Activated CD4-positive, alpha-beta T cell treated with anti-CD3 and anti-CD28 coated beads for 4 hours (primary cell): ENCODE measurements around the gene TRIM43B.
"Not testable (repeated sequence)": the region's sequence is repeated elsewhere in the genome, so short reads cannot be mapped to it uniquely, and the experiment has no call there.

Experiments
- DNase-seq, 2 donors: peaks; one replicate each; pipeline ENCODE4 v3.0.0-alpha.2; 2020

Gene TRIM43B

DNA sequence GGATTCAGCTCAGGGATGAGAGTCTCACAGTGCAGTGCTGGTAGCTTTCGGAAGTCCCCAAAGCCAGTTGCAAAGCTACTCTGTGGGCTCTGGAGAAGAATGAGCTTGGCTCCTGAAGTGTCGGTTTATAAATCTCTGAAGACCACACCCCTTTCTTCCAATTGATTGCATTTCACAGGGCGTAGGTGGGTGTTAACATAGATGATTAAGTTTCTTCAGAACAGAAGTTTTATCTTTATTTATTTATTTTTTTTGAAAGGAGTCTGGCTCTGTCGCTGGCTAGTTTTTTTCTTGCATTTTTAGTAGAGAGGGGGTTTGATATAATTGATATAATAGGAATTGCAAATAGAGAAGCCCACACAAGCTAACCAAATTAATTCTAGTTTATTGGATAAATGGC is at the start of gene TRIM43B:
Gene TRIM43B (minus strand): TSS at position 101 of the 400 bp plus-strand sequence. CDS start 2,040 bp downstream, outside the sequence.
- not testable (repeated sequence) for DNase-seq

DNA sequence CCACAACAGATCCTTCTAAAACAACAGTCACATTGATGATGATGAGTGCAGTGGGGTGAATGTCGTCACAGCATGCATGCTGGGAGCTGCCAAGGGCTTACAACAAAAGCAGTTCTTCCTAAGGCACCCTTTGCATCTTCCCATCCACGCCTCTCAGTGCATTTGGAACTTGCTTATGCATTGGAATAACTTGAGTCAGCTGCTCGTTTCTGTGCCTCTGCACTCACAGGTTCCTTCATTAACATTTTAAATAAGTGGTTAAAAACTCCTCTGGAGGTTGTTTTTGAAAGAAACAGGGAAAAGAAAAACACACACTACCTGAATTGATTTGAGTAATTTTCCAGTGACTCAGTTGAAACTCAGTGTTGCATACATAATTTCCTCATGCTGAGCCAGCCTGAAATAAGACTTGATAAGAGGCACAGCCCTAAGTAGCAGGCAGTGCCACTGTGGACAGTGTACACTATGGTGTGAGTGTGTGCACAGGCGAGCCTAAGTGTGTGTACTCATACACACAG is 46.8 kb upstream of the TRIM43B start:
- DNase-seq = no peak

DNA sequence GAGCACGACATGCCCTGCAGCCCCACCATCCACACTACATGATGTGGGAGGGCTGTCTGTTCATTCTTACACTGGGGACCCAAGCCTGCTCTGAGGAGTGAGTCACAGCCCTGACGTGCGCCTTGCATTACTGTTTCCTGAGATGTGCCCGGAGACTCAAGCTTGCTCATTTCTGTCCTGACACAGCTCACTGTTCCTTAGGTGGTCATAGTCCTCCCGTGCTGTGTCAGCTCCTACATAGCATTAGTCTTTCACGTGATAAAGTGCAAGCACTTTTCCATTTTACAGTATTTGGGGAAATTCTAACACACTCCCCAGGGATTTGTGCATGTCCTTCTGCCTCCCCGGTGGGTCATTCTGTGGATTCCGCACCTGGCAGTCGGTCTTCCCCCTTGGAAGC is 46.2 kb upstream of the TRIM43B start:
- no peak for DNase-seq

DNA sequence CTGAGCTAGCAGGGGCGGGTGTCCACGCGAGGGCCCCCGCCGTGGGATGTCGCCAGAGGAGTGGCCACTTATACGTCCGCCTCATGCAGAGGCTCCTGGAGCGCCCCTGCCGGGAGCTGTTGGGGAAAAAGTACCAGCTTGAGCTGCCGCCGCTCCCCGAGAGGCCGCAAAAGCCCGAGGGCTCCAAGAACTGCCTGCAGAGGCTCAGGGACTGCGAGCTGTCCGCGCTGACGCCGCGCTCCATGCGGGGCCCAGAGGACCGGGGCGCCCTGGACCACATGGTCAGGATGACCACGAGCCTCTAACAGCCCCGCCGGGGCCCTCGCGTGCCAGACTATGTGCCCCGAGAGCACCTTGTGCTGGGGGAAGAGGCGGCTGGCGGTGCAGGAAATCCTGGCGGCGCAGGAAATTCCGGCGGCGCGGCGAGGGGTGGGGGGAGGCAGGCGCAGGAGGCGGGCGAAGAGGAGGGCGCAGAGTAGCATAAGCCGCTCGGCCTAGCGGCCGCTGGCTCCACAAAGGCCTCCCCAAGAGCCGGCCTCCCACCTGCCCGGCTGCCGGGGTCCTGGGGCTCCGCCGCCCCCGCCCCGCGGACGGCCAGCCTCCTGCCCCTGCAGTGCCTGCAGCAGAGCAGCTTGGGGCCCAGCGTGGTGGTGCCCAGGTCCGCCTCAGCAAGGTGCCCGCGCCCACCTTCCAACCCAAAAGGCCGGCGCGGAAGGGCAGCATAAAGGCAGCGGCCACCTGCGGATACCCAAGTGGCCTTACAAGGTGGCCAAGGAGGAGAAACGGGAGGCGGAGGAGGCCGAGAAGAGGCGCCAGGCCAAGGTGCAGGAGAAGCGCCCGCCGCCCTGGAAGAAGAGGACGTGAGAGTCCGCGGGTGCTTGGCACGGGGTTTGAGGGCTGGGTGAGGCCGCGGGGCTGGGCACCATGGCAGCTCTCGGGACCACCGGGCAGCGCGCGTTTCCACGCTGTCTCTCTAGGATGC is 42.1 kb upstream of the TRIM43B start:
- peak; percentile 48 for DNase-seq

DNA sequence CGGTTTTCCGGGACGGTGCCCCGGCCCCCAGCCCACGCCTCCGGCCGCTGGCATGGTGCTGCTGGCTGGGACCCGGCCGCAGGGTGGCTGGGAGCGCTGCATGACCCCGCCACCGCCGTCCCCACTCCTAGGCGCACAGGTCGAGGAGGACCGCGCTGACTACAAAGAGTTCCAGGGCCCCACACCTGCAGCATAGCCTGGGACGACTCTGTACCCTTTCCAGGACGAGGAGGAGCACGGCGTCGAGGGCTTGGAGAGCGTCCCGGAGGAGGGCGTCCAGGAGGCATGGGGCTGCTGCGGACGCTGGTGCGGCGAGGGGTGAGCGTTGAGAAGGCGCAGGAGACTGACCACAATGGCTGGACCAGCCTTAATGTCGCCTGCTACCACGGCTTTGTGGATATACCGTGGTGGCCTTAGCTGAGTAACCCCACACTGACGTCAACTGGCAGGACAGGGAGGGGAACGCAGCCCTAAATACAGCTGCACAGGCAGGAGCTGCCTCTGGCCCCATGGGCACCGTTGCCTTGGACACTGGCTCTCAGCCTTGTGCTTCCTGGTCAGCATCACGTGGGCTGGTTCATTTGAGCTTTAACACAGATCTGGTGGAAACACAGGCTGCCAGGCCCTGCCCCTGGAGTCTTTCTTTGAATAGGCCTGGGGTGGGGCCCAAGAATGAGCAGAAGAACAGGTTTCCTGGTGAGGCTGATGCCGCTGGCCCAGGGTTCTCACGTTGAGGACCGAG is 40.9 kb upstream of the TRIM43B start:
- DNase-seq = no peak

DNA sequence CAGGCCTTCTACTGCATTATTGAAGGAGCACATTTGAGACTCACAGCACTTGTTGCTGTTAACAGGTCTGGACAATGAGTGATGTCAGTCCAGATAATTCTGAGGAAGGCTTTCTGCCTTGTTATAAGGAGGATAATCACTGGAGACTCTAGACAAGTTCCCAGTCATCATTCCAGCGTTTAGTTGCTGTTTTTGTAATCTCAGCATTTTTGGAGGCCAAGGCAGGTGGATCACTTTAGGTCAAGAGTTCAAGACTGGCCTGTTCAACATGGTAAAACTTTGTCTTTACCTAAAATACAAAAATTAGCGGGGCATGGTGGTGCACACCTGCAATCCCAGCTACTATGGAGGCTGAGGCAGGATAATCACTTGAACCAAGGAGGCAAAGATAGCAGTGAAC is 39.6 kb upstream of the TRIM43B start:
- no peak for DNase-seq

DNA sequence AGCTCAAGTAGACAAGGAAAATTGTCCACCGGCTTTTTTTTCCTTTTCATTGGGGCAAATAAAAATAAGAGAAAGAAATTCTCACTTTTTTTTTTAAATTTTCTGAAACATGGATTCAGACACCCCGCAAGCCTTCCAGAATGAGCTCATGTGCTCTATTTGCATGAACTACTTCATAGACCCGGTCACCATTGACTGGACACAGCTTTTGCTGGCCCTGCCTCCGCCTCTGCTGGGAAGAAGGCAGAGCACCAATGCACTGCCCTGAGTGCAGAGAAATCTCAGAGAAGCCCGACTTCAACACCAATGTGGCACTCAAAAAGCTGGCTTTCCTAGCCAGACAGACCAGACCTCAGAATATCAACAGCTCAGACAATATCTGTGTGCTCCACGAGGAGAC is 30.2 kb upstream of the TRIM43B start:
- DNase-seq = no peak

DNA sequence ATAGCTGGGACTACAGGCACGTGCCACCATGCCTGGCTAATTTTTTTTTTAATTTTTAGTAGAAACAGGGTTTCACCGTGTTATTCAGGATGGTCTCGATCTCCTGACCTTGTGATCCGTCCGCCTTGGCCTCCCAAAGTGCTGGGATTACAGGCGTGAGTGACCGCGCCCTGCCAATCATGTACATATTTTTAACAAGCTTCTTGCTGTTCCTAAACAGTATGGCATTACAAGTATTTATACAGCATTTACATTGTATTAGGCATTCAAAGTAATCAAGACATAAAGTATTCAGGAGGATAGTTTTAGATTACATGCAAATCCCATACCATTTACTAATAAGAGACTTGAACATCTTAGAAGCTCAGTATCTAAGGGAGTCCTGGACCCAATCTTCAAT is 29.7 kb upstream of the TRIM43B start:
- not testable (repeated sequence) for DNase-seq

DNA sequence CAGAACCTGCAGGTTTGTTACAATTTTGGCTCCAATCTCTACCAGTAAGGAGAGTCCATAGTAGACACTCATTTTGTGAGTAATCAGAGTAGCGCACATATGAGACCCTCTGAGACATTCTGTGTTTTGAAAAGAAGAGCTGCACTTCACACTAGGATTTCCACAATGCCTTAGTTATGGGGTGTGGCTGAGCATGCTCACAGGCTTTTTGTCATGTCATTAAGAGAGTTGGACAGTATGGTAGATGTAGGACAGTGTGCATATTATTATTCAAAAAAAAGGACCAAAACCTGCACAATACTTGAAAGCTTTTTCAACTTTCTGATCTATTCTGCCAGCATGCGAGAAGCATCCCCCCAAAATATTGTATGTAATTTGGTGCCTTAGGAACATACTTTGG is 24.9 kb upstream of the TRIM43B start:
- no peak for DNase-seq

DNA sequence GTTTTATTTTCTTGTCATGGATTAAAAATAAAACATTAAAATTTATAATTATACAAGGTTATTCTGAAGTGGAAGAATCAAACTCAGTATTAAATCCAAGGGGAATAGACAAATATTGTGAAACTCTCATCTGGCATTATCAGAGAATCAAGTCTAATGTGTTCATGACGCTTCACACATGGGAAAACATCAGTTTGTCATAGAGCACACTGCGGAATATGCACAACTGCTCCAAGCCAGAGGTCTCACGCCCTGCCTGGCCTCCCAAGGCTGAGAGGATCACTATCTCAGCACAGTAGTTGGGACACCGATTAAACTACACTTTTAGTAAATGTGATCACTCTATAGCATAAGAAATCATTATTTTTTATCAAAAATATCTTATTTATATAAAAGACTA is 20.7 kb upstream of the TRIM43B start:
- no peak for DNase-seq

DNA sequence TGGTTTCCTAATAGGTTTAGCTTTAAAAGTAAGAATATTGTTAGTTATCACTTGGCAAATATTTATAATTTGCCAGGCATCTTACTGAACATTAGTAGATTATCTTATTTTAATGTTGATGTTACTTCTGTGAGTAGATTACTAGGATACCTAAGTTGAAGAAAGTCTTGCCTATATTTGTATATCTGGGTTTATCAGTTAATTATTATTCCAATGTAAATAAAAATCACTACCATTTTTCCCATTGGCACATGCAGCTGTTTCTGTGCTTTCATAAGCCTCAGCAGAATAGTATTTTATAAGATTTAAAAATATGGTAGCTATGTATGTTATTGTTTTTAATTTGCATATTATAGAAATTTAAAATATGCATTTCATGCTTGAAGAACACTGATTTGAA is 16.3 kb upstream of the TRIM43B start:
- DNase-seq = no peak

DNA sequence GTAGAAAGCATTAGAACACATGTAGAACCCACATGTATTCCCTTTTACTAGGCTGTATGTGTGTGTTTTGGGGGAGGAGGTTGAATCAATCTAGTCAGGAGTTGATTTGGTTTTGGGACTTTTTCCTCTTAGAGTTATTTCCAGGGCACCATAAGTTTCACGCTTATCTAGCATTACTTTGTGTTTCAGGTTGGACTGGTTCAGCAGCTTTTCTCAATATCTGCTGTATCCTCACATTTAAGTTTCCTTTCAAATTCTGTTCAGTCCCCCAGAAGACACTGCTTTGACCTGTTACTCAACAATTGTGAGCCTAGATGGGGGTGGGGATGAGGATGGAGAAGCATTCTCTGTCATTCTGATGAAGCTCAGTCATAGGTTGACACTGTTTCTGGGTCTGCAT is 7.5 kb upstream of the TRIM43B start:
- not testable (repeated sequence) for DNase-seq

DNA sequence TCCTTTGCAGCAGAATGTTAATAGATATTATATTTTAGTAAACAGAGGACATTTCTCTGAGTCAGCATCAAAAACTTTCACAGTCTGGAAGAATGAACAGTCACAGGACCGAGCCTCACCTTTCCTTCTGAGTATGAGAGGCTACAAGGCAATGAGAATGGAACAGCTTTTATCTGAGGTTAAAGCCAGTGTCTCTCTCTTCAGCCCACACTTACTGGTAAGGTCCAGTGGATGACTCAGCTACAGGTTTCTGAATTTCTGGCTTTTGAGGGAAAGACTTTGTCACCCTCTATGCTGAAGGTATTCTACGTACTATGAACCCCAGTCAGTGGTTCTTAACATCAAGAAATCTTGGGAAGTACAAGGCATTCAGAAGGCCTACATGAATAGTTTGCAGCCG is 9.5 kb downstream of the TRIM43B start:
- DNase-seq = not testable (repeated sequence)

DNA sequence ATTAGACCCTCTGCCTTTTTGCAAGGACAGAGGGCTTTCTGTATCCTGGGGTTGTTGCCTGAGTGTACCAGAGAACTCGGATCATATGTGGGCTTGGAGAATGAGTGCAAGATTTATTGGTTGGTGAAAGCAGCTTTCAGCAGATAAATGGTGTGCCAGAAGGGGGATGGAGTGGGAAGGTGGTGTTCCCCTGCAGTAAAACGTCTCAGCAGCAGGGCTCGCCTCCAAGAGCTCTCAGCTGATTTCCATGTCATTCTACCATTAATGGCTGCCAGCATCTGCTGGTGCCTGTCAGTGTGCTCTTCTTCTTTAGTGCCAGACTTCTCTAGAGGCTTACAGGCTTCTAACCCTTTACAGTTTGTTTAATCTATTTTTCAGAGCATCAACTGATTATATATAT is 16.6 kb downstream of the TRIM43B start:
- DNase-seq = not testable (repeated sequence)

DNA sequence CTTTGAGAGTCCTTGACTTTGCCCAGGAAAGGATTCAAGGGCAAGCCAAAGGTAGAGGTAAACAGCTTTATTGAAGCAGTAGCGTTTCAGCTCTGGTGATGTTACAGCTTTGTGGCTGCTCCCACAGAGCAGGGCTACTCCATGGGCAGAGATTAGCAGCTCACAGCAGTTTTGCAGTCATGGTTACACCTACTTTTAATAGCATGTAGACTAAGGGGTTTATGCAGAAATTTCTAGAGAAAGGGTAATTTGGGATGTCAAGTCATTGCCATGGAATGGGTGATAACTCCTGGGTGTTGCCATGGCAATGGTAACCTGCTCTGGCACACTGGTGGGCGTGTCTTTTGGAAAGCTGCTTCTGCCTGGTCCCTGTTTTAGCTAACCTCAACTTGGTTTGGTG is 18.0 kb downstream of the TRIM43B start:
- not testable (repeated sequence) for DNase-seq

DNA sequence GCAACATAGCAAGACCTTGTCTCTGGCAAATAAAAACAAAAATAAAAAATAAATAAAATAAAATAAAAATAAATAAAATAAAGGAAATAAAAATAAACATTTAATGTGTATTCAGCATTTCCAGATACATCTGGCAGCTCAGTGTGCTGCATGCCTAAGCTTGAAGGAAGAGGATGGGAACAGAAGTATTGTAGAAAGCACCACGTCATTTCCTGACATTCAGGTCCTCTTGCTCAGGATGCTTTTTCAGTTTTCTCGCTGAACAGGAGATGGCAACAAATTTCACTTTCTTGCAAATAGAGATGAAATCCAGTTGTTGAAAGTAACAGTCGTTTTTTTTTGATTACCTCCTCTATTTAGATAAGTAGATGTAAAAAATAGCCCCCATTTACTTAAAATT is 21.3 kb downstream of the TRIM43B start:
- DNase-seq = not testable (repeated sequence)

DNA sequence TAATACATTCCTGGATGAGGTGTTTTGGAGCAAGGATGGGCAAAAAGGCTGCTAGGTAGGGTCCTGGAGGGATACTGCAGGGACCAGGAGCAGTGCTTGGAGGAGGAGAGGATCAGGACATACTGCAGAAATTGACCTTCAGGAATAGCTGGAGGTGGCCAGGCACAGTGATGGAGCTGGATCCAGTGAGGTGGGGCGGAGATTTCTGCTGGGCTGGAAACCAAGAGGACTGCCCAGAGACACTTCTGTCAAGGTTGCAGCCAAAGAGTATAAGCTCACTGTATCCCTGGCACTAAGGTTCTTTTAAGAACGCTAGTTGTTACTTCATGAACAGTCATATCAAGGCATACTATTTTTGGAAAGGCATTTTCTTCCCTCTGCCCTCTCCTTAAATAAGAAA is 39.2 kb downstream of the TRIM43B start:
- DNase-seq = not testable (repeated sequence)

DNA sequence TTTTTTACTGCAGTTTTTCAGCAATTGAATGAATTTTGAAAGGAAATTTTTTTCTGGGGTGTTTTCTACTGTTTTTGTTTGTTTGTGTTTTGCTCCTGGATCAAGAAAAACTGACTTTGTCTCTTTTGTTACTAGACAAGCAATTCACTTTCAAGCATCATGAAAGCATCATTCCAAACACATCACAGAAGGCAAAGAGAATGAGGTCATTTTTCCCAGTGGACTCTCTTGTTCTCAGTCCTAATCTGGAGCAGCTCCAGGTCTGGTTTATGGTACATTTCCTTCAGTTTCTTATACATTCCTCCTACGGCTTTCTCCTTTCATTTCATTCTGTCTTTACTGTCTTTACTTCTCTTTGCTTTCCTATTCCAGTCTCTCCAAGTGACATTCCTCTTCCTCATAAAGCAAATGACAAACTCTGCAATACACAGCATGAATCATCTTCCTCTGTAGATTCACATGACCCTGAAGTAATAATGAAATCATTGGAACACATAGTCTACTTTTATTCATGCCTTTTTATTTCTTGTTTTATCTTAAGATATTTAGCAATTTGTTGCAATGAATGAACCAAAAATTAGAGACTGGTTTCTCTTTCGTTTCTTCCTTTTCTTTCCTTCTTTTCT is 42.0 kb downstream of the TRIM43B start:
- DNase-seq = not testable (repeated sequence)

DNA sequence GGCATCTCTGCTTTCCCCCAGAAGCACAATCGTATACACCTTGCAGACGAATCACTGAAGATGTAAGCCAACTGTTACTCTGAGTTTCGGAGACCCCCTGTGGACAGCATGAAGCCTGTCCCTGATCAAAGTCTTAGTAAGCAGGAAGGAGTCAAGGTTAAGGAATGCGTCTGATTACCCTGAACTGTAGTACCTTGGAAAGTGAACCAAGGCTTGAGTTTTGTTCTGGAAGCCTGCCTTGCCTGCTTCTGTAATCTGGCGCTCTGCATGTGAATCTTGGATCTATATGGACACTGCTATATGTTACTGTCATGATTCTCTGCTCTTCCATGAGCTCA is 48.7 kb downstream of the TRIM43B start:
- not testable (repeated sequence) for DNase-seq

DNA sequence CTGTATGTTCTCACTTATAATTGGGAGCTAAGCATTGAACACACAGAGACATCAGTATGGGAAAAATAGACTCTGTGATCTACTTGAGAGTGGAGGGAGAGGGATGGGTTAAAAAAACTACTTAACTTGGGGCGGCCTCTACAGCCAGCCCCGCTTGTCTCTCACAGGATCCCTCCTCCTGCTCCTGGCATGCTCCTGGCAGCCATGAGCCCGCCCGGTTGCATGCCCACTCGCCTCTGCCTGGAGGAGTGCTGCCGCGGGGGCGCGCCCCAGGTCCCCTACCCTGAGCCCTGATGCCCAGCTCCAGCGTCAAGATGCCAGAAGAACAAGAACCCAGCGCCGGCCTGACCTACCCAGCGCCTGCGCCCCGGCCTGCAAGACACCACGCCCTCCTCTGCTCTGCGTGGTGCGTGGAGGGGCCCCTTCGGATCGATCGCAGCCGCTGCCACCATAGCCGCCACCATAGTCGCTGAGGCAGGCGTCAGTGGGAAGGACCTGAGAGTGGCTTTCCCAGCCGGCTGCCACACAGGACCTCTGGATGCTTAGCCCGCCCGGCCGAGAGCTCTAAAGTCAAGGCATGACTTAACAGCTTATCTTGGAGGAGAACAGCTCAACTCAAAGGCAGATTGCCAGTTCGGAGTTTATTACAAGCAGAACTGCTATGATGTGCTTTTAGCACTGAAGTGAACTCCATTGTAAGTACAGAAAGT is 49.2 kb downstream of the TRIM43B start:
- not testable (repeated sequence) for DNase-seq

DNA sequence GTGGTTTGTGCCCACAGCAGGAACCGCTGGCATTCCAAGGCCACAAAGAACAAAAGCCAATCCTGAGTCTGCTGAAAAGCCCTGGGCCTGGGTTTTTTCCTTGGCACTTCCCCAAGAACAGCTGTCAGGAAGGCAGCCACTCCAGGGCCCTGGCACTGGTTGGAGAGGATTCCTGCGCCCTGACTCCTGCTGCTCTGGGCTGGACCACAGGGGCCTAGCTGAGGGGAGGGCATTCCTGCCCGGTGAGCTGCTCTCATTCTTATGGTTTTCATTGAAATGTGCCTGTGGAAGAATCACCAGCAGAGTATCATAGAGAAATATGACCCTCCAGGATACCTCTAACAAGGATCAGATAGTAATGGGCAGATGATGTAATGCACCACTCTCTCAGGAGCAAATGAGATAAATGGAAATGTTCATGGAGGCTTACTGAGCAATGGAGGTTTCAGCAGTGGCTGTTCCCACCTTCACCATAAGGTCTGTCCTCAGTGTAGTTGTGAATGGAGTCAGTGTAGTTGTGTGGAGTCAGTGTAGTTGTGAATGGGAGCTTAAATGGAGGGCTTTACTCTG is 50.0 kb downstream of the TRIM43B start:
- not testable (repeated sequence) for DNase-seq

DNA sequence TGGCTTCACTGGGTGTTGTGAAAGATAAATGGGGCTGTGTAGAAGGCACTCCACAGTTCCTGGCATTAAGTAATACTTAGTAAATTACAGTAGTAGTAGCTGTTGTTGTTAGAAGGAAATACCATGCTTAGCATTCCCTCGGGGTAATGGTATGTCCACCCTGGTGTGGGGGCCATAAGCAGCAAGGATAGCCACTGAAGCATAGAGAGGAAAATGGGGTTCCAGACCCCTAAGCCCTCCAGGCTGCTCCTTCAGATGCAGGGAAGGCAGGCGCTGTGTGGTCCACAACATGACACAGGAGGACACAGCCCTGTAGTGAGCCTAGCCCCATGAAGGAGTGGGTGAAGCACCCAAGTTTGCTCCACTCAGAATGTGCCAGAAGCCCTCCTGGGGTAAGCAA is 50.6 kb downstream of the TRIM43B start:
- DNase-seq = not testable (repeated sequence)
